AG04450 (cell line): ENCODE results near the gene PDSS2. TPM values are rescaled to one million over a fixed set of nuclear protein-coding genes. Genes with fewer than 3 reads are reported as not detected.
"Not testable (repeated sequence)": the region's sequence is repeated elsewhere in the genome, so short reads cannot be mapped to it uniquely, and the experiment has no call there.

Experiments
- CTCF ChIA-PET: fragments of 300-600, 350-600 bp; formaldehyde crosslinking; extraction: SDS; loops from one replicate; lab custom pipeline; 2022; ENCODE audit warnings: antibody characterized with exemption, inconsistent platforms; lab: Charles Lee
- POLR2A ChIA-PET: fragments of 350-600 bp; formaldehyde crosslinking; extraction: SDS; loops from one replicate; lab custom pipeline; 2021; ENCODE audit warnings: antibody characterized with exemption, inconsistent platforms; lab: Yijun Ruan, JAX
- DNase-seq: peaks from one replicate; pipeline ENCODE4 v3.0.0-alpha.2; 2011; ENCODE audit warnings: low read depth, low spot score
- H3K27ac ChIP-seq: one replicate; pipeline ENCODE4 v1.5.1; 2012; ENCODE audit warnings: low read depth, low read length, control low read depth
- H3K27me3 ChIP-seq: one replicate; pipeline ENCODE4 v1.6.0; 2012; ENCODE audit warnings: low read length; ENCODE audit not compliant: control insufficient read depth, insufficient read depth
- H3K4me3 ChIP-seq: 2 replicates; pipeline ENCODE4 v1.5.1; 2011; ENCODE audit warnings: mild to moderate bottlenecking, low read depth, low read length, control low read depth
- H3K9me3 ChIP-seq: 2 replicates; pipeline ENCODE4 v1.5.1; 2012; ENCODE audit warnings: low read length; ENCODE audit not compliant: control insufficient read depth, insufficient read depth
- CTCF ChIP-seq: IDR thresholded peaks from 2 replicates; pipeline ENCODE4 v1.5.1; 2011; ENCODE audit warnings: low read depth, low read length, control low read depth, inconsistent platforms
- polyA plus RNA-seq: library from polyadenylated mRNA; depleted of rRNA; stranded (reverse); fragments of >200 nt; gene quantifications from 2 replicates; pipeline ENCODE4 v1.2.3, GENCODE V29; 2011

The PDSS2 gene
- polyA plus RNA-seq, 1 experiment, result 19.1 TPM

- CTCF ChIA-PET, result no interaction called here
- POLR2A ChIA-PET, result no interaction called here
- DNase-seq, result no peak
- no peak for TF ChIP-seq CTCF
- Histone ChIP-seq H3K27me3 (no peaks in the 10 kb centered on the region), H3K9me3 (no peaks in the 10 kb centered on the region), H3K27ac (no peak overlapping the region), H3K4me3 (no peak overlapping the region)
Observed at GRCh38 chr6:107280791-107281190, 178.6 kb downstream of the PDSS2 start.

- H3K4me3 ChIP-seq, CTCF ChIA-PET, H3K9me3 ChIP-seq, POLR2A ChIA-PET, DNase-seq, H3K27ac ChIP-seq, H3K27me3 ChIP-seq: not testable (repeated sequence)
Observed at GRCh38 chr6:107280001-107280400, 179.4 kb downstream of the PDSS2 start.

- Histone ChIP-seq H3K27ac (no peak overlapping the region), H3K9me3 (no peaks in the 10 kb centered on the region), H3K27me3 (no peaks in the 10 kb centered on the region), H3K4me3 (no peak overlapping the region)
- DNase-seq, result no peak
- no peak for TF ChIP-seq CTCF
- ChIA-PET CTCF (no interaction called here), POLR2A (no interaction called here)
Observed at GRCh38 chr6:107275330-107275865, 184.0 kb downstream of the PDSS2 start.

GRCh38 chr6:107274288-107274687, 185.1 kb downstream of the PDSS2 start:
- ChIA-PET POLR2A (no interaction called here), CTCF (no interaction called here)
- Histone ChIP-seq H3K27ac (no peak overlapping the region), H3K9me3 (no peaks in the 10 kb centered on the region), H3K4me3 (no peak overlapping the region), H3K27me3 (no peaks in the 10 kb centered on the region)
- DNase-seq, result no peak
- TF ChIP-seq CTCF, result no peak

- TF ChIP-seq CTCF, result no peak
- CTCF ChIA-PET, result no interaction called here
- no peak overlapping the region for H3K4me3 ChIP-seq
Observed at GRCh38 chr6:107272246-107272645, 187.1 kb downstream of the PDSS2 start.

More at GRCh38 chr6:107272246-107272645, 187.1 kb downstream of the PDSS2 start:
- H3K9me3 ChIP-seq, result no peaks in the 10 kb centered on the region
- DNase-seq, result no peak
- no peak overlapping the region for H3K27ac ChIP-seq
- POLR2A ChIA-PET, result no interaction called here
- H3K27me3 ChIP-seq, result no peaks in the 10 kb centered on the region
